Measurements from ENCODE around the gene RBMX.

Gene RBMX

GRCh38 chrX:136835761-136836160 lies 44.8 kb downstream of the RBMX start:
- DNase-seq (ENCODE audit: low spot score), result no peak

DNA sequence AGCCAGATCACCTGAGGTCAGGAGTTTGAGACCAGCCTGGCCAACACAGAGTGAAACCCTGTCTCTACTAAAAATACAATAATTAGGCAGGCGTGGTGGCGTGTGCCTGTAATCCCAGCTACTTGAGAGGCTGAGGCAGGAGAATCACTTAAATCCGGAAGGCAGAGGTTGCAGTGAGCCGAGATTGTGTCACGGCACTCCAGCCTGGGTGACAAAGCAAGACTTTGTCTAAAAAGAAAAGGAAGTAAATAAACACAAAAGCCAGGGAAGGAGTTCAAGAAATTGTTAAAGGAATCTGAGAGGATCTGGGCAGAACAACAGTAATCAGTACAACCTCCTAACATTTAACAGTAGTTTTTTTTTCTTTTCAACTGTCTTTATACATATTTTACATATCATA lies 51.1 kb downstream of the RBMX start:
- DNase-seq (ENCODE audit: low spot score), result no peak

DNA sequence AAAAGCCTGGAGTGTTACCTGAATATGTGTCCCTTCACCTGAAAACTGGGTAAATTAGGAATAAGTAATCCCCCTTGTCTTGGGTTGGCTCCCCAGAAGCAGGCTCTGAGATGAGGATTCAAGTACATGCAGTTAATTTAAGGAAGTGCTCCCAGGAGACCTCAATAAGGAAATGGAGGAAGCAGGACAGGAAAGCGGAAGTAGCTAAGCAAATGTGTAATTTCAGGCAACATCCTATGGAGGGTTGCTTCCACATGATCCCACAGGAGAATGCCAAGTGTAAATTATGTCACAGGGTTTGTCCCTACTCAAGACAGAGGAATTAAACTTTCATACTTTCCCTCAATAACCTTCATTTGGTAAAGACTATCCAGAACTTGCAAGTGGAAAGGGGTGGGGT lies 51.7 kb downstream of the RBMX start:
- DNase-seq (ENCODE audit: low spot score), result no peak

DNA sequence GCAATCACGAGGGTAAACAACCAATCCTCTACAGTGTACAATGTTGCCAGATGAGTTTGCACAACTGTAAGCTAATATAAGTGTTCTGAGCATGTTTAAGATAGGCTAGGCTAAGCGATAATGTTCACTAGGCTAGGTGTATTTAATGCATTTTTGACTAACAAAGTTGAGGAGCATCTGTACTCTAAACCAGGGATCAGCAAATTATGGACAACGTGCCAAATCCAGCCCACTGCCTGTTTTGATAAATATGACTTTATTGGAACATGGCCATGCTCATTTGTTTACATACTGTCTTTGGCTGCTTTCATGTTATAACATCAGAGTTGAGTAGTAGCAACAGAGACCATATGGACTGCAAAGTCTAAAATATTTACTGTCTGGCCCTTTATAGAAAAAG lies 53.5 kb downstream of the RBMX start:
- no peak for DNase-seq (ENCODE audit: low spot score)

- DNase-seq (ENCODE audit: low spot score), result no peak
These were observed 54.8 kb downstream of the RBMX start for GRCh38 chrX:136825771-136826170.

Data from CD4-positive, alpha-beta T cell treated with Interleukin-6 at 100 ng/mL for 8 hours (primary cell).